ENCODE measurements around the gene ZCCHC2. TPM values are rescaled to one million over a fixed set of nuclear protein-coding genes. Genes with fewer than 3 reads are reported as not detected.
A peak's percentile ranks its signal among the peaks of the same experiment; 100 is the strongest.

The ZCCHC2 gene
- 16.7 to 18.3 TPM (median 17.5 TPM) in 3 replicates for total RNA-seq

DNA sequence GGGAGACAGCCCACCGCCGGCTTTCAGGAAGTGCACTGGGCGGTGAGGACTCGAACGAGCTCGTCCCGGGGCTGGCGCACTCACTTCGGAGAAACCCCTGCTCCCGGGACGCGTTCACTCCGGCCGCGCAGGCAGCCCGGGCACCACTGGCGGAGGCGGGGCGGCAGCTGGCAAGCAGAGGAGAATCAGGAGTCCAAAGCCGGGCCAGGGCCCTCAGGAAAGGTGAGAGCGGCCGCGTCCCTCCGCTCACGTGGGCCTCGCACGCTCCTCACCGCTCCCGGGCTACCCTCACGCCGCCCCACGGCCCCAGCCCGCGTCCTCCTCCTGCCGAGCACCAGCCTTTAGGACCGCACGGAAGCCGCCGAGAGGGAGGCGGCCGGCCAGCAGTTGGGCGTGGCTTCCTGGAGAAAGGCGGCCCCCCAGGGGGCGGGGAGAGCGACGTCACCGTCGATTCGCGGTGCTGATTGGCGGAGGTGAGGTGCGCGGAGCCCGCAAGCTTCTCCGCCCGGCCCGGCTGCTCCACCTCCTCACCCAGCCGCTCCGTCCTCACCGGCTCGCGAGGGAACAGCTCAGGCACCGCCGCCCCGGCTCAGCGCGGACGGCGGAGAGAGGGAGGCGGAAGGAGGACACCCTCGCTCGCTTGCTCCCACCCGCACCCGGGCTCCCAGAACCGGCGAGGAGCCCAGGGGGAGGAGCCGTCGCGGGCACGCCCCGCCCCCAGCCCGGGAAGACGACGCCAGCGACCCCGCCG lies at the start of gene ZCCHC2:
Gene ZCCHC2, plus strand, starts transcription at position 522 of the 751 bp plus-strand sequence. CDS start 400 bp downstream, outside the sequence.
- peak; percentile 95 to 100 for DNase-seq (ENCODE audit: low spot score in 2 of 2, unreplicated experiment in 2 of 2)
- no peaks in the 10 kb centered on the region for H3K9me3 Mint-ChIP-seq
- peak within 1 kb of the TSS; percentile 79 for H3K4me3 Mint-ChIP-seq
- peak within 1 kb of the TSS; percentile 81 for H3K27ac Mint-ChIP-seq
- peaks cover 32% of the 10 kb centered on the region for H3K4me1 Mint-ChIP-seq
- TF ChIP-seq, protein P1, sequence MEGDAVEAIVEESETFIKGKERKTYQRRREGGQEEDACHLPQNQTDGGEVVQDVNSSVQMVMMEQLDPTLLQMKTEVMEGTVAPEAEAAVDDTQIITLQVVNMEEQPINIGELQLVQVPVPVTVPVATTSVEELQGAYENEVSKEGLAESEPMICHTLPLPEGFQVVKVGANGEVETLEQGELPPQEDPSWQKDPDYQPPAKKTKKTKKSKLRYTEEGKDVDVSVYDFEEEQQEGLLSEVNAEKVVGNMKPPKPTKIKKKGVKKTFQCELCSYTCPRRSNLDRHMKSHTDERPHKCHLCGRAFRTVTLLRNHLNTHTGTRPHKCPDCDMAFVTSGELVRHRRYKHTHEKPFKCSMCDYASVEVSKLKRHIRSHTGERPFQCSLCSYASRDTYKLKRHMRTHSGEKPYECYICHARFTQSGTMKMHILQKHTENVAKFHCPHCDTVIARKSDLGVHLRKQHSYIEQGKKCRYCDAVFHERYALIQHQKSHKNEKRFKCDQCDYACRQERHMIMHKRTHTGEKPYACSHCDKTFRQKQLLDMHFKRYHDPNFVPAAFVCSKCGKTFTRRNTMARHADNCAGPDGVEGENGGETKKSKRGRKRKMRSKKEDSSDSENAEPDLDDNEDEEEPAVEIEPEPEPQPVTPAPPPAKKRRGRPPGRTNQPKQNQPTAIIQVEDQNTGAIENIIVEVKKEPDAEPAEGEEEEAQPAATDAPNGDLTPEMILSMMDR (IDR thresholded peaks at IDR 0.05; ENCODE audit: unreplicated experiment) = no peak
- H3K27me3 Mint-ChIP-seq (ENCODE audit: low read depth) = peaks cover 6% of the 10 kb centered on the region
- no peaks in the 10 kb centered on the region for H3K36me3 Mint-ChIP-seq

DNA sequence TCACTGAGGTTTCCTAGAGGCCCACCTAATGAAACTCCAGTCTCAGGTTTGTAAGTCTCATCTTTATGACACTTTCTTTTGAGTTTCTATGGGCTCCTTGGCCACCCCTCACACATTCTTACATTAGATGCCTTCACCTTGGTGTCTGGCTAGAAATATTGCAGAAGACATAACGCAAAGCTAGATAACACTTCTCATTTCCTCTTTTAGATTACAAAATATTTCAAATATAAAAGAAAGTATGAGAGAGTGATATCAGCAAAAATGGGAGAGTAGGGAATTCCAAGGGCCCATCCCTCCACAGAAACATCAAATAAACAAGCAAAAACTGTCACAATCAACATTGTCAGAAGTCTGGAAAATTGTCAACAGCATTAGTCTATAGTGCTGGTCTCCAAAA lies 43.3 kb upstream of the ZCCHC2 start:
- H3K4me1 Mint-ChIP-seq = peaks cover 1% of the 10 kb centered on the region
- no peak for DNase-seq (ENCODE audit: low spot score in 2 of 2, unreplicated experiment in 2 of 2)
- no peak overlapping the region for H3K4me3 Mint-ChIP-seq
- H3K9me3 Mint-ChIP-seq = peaks cover 30% of the 10 kb centered on the region
- H3K27ac Mint-ChIP-seq = no peak overlapping the region
- TF ChIP-seq, protein P1 (IDR thresholded peaks at IDR 0.05; ENCODE audit: unreplicated experiment) = no peak
- peaks cover 1% of the 10 kb centered on the region for H3K27me3 Mint-ChIP-seq (ENCODE audit: low read depth)
- peaks cover 9% of the 10 kb centered on the region for H3K36me3 Mint-ChIP-seq

GRCh38 chr18:62480927-62481326 lies 41.9 kb upstream of the ZCCHC2 start:
- Mint-ChIP-seq H3K9me3 (peaks cover 30% of the 10 kb centered on the region), H3K27ac (no peak overlapping the region), H3K36me3 (peaks cover 9% of the 10 kb centered on the region), H3K4me3 (no peak overlapping the region), H3K4me1 (peaks cover 12% of the 10 kb centered on the region), H3K27me3 (ENCODE audit: low read depth) (no peaks in the 10 kb centered on the region)
- TF ChIP-seq, protein P1 (IDR thresholded peaks at IDR 0.05; ENCODE audit: unreplicated experiment) = no peak
- DNase-seq (ENCODE audit: low spot score in 2 of 2, unreplicated experiment in 2 of 2) = no peak

DNA sequence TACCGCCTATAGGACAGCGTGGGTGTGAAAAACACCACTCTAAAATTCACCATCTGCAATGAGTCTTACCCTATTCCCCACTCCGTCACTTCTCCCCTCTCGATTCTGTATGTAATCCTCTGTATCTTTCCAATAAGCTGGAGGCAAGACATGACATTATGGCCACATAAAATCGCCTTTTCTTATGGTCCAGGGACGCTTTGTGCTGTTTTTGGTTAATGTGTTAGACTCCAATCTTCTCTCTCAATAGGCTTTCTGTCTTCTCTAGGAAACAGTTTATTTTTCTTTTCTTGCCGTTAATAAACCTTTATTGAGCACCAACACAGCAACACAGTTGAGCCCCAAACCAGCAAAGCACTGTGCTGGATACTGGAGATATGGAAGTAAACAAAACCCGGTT lies 37.9 kb upstream of the ZCCHC2 start:
- peaks cover 26% of the 10 kb centered on the region for H3K9me3 Mint-ChIP-seq
- no peak overlapping the region for H3K4me3 Mint-ChIP-seq
- TF ChIP-seq, protein P1 (IDR thresholded peaks at IDR 0.05; ENCODE audit: unreplicated experiment) = no peak
- DNase-seq (ENCODE audit: low spot score in 2 of 2, unreplicated experiment in 2 of 2) = no peak
- H3K4me1 Mint-ChIP-seq = peaks cover 20% of the 10 kb centered on the region
- no peaks in the 10 kb centered on the region for H3K27me3 Mint-ChIP-seq (ENCODE audit: low read depth)
- H3K36me3 Mint-ChIP-seq = peaks cover 9% of the 10 kb centered on the region
- H3K27ac Mint-ChIP-seq = no peak overlapping the region

GRCh38 chr18:62485684-62486083 lies 37.1 kb upstream of the ZCCHC2 start:
- Mint-ChIP-seq H3K4me3 (peak overlapping the region; percentile 6), H3K4me1 (peaks cover 20% of the 10 kb centered on the region), H3K36me3 (peaks cover 8% of the 10 kb centered on the region), H3K27ac (peak overlapping the region; percentile 75), H3K27me3 (ENCODE audit: low read depth) (no peaks in the 10 kb centered on the region), H3K9me3 (peaks cover 19% of the 10 kb centered on the region)
- TF ChIP-seq, protein P1 (IDR thresholded peaks at IDR 0.05; ENCODE audit: unreplicated experiment) = no peak
- DNase-seq (ENCODE audit: low spot score in 2 of 2, unreplicated experiment in 2 of 2) = no peak
